Epithelial cell of esophagus (primary cell): ENCODE results near the gene PCSK6.

Experiments used
- DNase-seq: peaks from one replicate; pipeline ENCODE4 v3.0.0; 2010; ENCODE audit warnings: low read depth
- H3K4me3 ChIP-seq: 2 replicates; pipeline ENCODE4 v1.5.1; 2011; ENCODE audit warnings: mild to moderate bottlenecking, low read length, control low read depth
- CTCF ChIP-seq: IDR thresholded peaks from 2 replicates; pipeline ENCODE4 v1.5.1; 2011; ENCODE audit warnings: low read depth, mild to moderate bottlenecking, low read length, control low read depth, inconsistent platforms; ENCODE audit not compliant: insufficient read depth; ENCODE audit errors: missing control alignments

The PCSK6 gene

GRCh38 chr15:101264011-101264410, 225.5 kb downstream of the PCSK6 start:
- no peak for DNase-seq
- TF ChIP-seq CTCF: no peak
- H3K4me3 ChIP-seq: no peak overlapping the region

- TF ChIP-seq CTCF: no peak
- H3K4me3 ChIP-seq: no peak overlapping the region
- DNase-seq: no peak
These were observed 227.0 kb downstream of the PCSK6 start for GRCh38 chr15:101262551-101262950.

DNA sequence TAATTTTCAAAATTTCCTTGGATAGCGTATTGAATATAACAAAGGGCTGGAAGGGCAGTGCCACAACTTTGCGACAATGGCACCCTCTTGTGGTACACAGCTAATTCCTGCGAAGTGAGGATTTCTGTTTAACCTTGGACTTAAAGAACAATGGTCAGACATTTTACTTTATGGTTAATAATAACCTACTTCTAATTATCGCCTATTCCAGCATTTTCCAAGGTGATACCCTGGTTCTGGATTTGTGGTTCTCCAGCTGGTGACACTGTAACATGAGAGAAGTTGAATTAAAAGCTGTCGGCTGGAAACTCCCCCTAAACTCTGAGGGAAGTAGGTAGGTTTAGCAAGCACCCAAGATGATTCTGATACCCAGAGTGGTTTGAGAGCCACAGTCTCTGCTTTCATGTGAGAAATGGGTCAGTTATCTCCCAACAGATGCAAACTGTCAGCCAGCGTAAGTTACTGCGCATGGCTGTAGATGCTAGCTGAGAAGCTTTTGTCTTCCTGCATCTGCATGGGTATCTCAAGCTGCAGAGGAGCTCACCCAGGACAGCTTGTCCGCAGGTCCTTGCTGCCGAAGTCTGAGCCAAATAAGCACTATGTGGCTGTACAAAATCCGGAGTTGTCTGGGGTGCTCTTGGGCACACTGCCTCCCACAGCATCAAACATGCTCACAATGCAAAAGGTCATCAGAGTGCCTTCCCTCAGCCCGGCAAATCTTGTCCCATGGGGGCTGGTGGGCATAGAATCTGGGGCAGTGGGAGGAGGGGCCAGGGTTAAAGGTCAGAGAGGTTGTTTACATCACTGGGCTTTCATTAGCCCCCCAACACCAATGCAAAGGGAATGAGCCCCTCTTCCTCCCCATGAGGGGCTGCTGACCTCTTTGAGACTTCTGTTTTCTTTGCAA, 231.0 kb downstream of the PCSK6 start:
- no peak overlapping the region for H3K4me3 ChIP-seq
- peak; percentile 75 for DNase-seq
- peak; percentile 84 for TF ChIP-seq CTCF

DNA sequence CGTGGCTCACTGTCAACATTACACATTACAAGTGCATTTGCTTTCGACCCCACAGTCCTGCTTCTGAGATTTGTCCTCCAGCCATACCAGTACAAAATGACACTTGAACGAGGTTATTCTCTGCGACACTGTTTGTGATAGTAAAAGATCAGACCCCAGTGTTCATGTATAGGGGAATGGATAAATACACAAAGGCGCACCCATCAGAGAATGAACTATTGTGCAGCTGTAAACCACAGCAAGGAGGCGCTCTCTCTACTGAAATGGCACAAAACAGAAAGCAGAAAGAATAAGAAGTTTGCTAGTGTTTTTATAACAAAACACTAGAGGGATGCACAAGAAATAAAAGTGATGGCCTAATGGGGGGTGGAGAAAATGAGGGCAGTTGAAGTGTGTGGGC, 232.8 kb downstream of the PCSK6 start:
- peak; percentile 25 for TF ChIP-seq CTCF
- no peak overlapping the region for H3K4me3 ChIP-seq
- DNase-seq: no peak

GRCh38 chr15:101255615-101256241, 233.8 kb downstream of the PCSK6 start:
- H3K4me3 ChIP-seq: no peak overlapping the region
- TF ChIP-seq CTCF: no peak
- peak; percentile 38 for DNase-seq

DNA sequence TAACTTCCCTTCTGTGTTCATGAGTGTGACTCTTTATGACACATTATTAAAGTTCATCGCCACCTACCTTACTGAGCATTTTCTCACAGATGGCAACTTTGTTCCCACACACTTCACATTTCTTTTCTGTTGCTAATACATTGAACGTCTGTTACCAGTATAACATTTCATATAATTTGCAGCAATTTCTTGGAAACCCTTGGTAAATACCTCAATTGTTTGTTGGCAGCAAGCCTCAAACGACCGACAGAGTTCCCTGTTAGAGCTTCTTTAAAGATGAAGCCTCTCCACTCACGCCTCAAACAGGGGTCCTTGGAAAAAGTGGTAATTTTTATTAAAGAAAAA, 234.5 kb downstream of the PCSK6 start:
- H3K4me3 ChIP-seq: no peak overlapping the region
- DNase-seq: no peak
- TF ChIP-seq CTCF: no peak
